Sigmoid colon (tissue), 7 donors: ENCODE data around the gene DIS3L2. TPM values are rescaled to one million over a fixed set of nuclear protein-coding genes. Genes with fewer than 3 reads are reported as not detected.

Experiments
- DNase-seq: peaks from one replicate; pipeline ENCODE4 v3.0.0-alpha.2; 2019
- H3K27ac ChIP-seq, 4 donors: fragments of 200-600 bp; sonication (generic); one replicate each; pipeline ENCODE4 v1.5.1; 2016 to 2019; ENCODE audit warnings: mild to moderate bottlenecking in 1 of 4
- H3K27me3 ChIP-seq, 3 donors: fragments of 200-600 bp; sonication (generic); one replicate each; pipeline ENCODE4 v1.5.1; 2019; ENCODE audit warnings: mild to moderate bottlenecking in 1 of 3
- H3K36me3 ChIP-seq, 4 donors: fragments of 200-600 bp; sonication (generic); one replicate each; pipeline ENCODE4 v1.5.1; 2016 to 2019
- H3K4me1 ChIP-seq, 4 donors: fragments of 200-600 bp; sonication (generic); one replicate each; pipeline ENCODE4 v1.5.1; 2017 to 2019
- H3K4me3 ChIP-seq, 4 donors: fragments of 200-600 bp; sonication (generic); one replicate each; pipeline ENCODE4 v1.5.1; 2017 to 2019; ENCODE audit warnings: mild to moderate bottlenecking in 2 of 4, moderate library complexity in 1 of 4
- H3K9me3 ChIP-seq, 4 donors: fragments of 200-600 bp in 3 of 4; sonication (generic) in 3 of 4; one replicate each; pipeline versions ENCODE4 v1.5.1 to v1.6.1; 2013 to 2019
- CTCF ChIP-seq, 4 experiments: fragments of 450-650 bp in 3 of 4; fragments of 200-600 bp in 1 of 4; IDR thresholded peaks; one replicate each; pipeline ENCODE4 v1.5.1; 2016 to 2019; ENCODE audit warnings: antibody characterized with exemption in 4 of 4, mild to moderate bottlenecking in 3 of 4, moderate library complexity in 2 of 4
- EP300 ChIP-seq, 4 donors: sonication (generic); formaldehyde crosslinking; IDR thresholded peaks; one replicate each; pipeline ENCODE4 v1.6.1; 2017; ENCODE audit warnings: antibody characterized with exemption in 4 of 4
- POLR2A ChIP-seq, 2 donors: fragments of 450-650 bp; IDR thresholded peaks; one replicate each; pipeline ENCODE4 v1.6.1; 2016; ENCODE audit warnings: antibody characterized with exemption in 2 of 2, mild to moderate bottlenecking in 2 of 2, moderate library complexity in 2 of 2
- POLR2AphosphoS5 ChIP-seq, 4 donors: sonication (generic); formaldehyde crosslinking; IDR thresholded peaks; one replicate each; pipeline ENCODE4 v1.6.1; 2017; ENCODE audit warnings: antibody characterized with exemption in 4 of 4
- WGBS, 2 donors: extraction: QIAGEN DNeasy Blood & Tissue Kit; methylation state at CpG; one replicate each; pipeline ENCODE4 v1.1.7; 2013; 5-methylcytosine and 5-hydroxymethylcytosine counted together
- intact Hi-C: fragments of 100-400 bp; cut with DNase I; formaldehyde crosslinking; loops from one replicate; pipeline ENCODE4 v1.15.1; 2023
- polyA plus RNA-seq, 3 donors: library from polyadenylated mRNA; stranded (reverse); fragments of 200-250 nt; gene quantifications; one replicate each; pipeline ENCODE4 v1.2.3, GENCODE V29; 2013
- total RNA-seq, 4 donors: library from RNA; depleted of rRNA; stranded (reverse); fragments of >200 nt; gene quantifications; one replicate each; pipeline ENCODE4 v1.1.0, GENCODE V29; 2016
- donor health status: healthy with polysubstance abuse.
- donor health status: Bipolar disorder and iron deficiency.
- donor health status: healthy.

DIS3L2 gene
- total and polyA plus RNA-seq, 7 donors = 8.8 to 37.9 (median 22.5) TPM

GRCh38 chr2:232200195-232200594 is 238.7 kb downstream of the DIS3L2 start:
- whole genome bisulfite sequencing, 2 donors = 93 to 96% methylated on average over 2 of the region's 2 CpGs
- Histone ChIP-seq H3K9me3 (no peaks in the 10 kb centered on the region), H3K27ac (no peak overlapping the region), H3K36me3 (no peaks in the 10 kb centered on the region), H3K27me3 (no peaks in the 10 kb centered on the region), H3K4me3 (no peak overlapping the region), H3K4me1 (peaks cover 0 to 18% (median 15%) of the 10 kb centered on the region in 4 donors)
- intact Hi-C loops = no loop called here
- DNase-seq = no peak
- TF ChIP-seq POLR2AphosphoS5 (IDR thresholded peaks at IDR 0.05) = no peak

GRCh38 chr2:232203166-232203891 is 241.8 kb downstream of the DIS3L2 start:
- no peaks in the 10 kb centered on the region for H3K36me3 ChIP-seq
- peaks cover 0 to 26% (median 22%) of the 10 kb centered on the region in 4 donors for H3K4me1 ChIP-seq
- no peak overlapping the region for H3K4me3 ChIP-seq
- H3K27ac ChIP-seq = peak overlapping the region in 1 of 4 donors; percentile 37
- WGBS, 2 donors = 87 to 89% methylated on average over 5 of the region's 5 CpGs
- no peaks in the 10 kb centered on the region for H3K9me3 ChIP-seq
- H3K27me3 ChIP-seq = no peaks in the 10 kb centered on the region
- TF ChIP-seq POLR2A (IDR thresholded peaks at IDR 0.05) (no peak), CTCF (IDR thresholded peaks at IDR 0.05) (no peak), POLR2AphosphoS5 (IDR thresholded peaks at IDR 0.05) (no peak), EP300 (IDR thresholded peaks at IDR 0.05) (no peak)
- no peak for DNase-seq
- intact Hi-C loops = no loop called here

GRCh38 chr2:232203936-232204335 is 242.4 kb downstream of the DIS3L2 start:
- Histone ChIP-seq H3K4me3 (no peak overlapping the region), H3K9me3 (no peaks in the 10 kb centered on the region), H3K27ac (peak overlapping the region; percentile 37 to 65 (median 56)), H3K27me3 (no peaks in the 10 kb centered on the region), H3K36me3 (no peaks in the 10 kb centered on the region), H3K4me1 (peaks cover 0 to 26% (median 22%) of the 10 kb centered on the region in 4 donors)
- intact Hi-C loops = no loop called here
- WGBS, 2 donors = 76 to 92% methylated on average over 5 of the region's 5 CpGs
- TF ChIP-seq CTCF (IDR thresholded peaks at IDR 0.05) (no peak), POLR2AphosphoS5 (IDR thresholded peaks at IDR 0.05) (no peak)
- no peak for DNase-seq

GRCh38 chr2:232204457-232204931 is 243.0 kb downstream of the DIS3L2 start:
- peak overlapping the region; percentile 37 to 65 (median 56) for H3K27ac ChIP-seq

GRCh38 chr2:232207174-232207573 is 245.7 kb downstream of the DIS3L2 start:
- no peak for TF ChIP-seq POLR2AphosphoS5 (IDR thresholded peaks at IDR 0.05)
- TF ChIP-seq POLR2A (IDR thresholded peaks at IDR 0.05) = no peak
- no peak for TF ChIP-seq CTCF (IDR thresholded peaks at IDR 0.05)
- no peak for TF ChIP-seq EP300 (IDR thresholded peaks at IDR 0.05)
- no peak for DNase-seq
- H3K4me3 ChIP-seq = no peak overlapping the region
- intact Hi-C loops = no loop called here
- no peaks in the 10 kb centered on the region for H3K27me3 ChIP-seq
- 87 to 93% methylated on average over 2 of the region's 2 CpGs for WGBS, 2 donors
- H3K36me3 ChIP-seq = peaks cover 0 to 17% (median 4%) of the 10 kb centered on the region in 4 donors
- peaks cover 0 to 26% (median 22%) of the 10 kb centered on the region in 4 donors for H3K4me1 ChIP-seq
- no peaks in the 10 kb centered on the region for H3K9me3 ChIP-seq
- H3K27ac ChIP-seq = no peak overlapping the region

More at GRCh38 chr2:232204457-232204931, 243.0 kb downstream of the DIS3L2 start:
- H3K36me3 ChIP-seq = no peaks in the 10 kb centered on the region
- 75 to 87% methylated on average over 9 of the region's 9 CpGs for WGBS, 2 donors
- DNase-seq = peak; percentile 74
- H3K27me3 ChIP-seq = no peaks in the 10 kb centered on the region
- no peak overlapping the region for H3K4me3 ChIP-seq
- no peaks in the 10 kb centered on the region for H3K9me3 ChIP-seq
- peaks cover 0 to 26% (median 22%) of the 10 kb centered on the region in 4 donors for H3K4me1 ChIP-seq
- TF ChIP-seq POLR2AphosphoS5 (IDR thresholded peaks at IDR 0.05) = no peak
- TF ChIP-seq CTCF (IDR thresholded peaks at IDR 0.05) = no peak
- intact Hi-C loops = no loop called here
